Measurements from ENCODE around the gene CLEC17A.
"Not testable (repeated sequence)": the region's sequence is repeated elsewhere in the genome, so short reads cannot be mapped to it uniquely, and the experiment has no call there.

The CLEC17A gene

DNA sequence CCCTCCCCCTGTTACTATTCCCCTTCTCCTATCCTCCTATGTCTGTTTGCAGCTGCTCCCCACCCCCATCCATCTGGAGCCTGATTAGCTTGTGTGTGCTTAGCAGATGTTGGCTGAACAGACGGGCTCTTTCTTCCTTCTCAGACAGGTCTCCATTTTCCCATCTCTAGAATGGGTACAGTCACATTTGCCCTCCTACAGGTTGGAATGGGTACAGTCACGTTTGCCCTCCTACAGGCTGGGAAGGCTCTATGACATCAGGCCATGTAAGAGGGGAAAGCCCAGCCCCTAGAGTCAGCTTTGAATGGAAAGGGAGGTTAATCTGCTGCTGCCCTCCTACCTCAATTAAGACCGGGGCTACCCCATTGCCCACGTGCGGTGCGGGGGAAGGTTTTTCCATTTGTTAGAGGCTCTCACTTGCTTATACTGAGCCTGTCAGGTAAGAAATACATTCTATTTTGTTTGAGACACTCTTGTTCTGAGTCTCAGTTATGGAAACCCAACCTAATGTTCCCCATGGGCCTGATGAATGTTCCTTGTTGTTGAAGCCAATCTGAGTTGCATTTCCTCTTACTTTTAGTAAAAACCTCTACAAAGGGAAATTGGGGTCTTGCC, 2.2 kb upstream of the CLEC17A start:
- no peaks in the 10 kb centered on the region for H3K27me3 ChIP-seq (ENCODE audit: insufficient read depth, poor library complexity, severe bottlenecking)
- H3K27ac ChIP-seq (replicated peaks), result no peak overlapping the region
- no peak for DNase-seq (ENCODE audit: low read depth in 1 of 2, low spot score in 1 of 2)
- H3K4me3 ChIP-seq (replicated peaks; ENCODE audit: insufficient read depth, low read length), result no peak overlapping the region
- TF ChIP-seq, protein P1, sequence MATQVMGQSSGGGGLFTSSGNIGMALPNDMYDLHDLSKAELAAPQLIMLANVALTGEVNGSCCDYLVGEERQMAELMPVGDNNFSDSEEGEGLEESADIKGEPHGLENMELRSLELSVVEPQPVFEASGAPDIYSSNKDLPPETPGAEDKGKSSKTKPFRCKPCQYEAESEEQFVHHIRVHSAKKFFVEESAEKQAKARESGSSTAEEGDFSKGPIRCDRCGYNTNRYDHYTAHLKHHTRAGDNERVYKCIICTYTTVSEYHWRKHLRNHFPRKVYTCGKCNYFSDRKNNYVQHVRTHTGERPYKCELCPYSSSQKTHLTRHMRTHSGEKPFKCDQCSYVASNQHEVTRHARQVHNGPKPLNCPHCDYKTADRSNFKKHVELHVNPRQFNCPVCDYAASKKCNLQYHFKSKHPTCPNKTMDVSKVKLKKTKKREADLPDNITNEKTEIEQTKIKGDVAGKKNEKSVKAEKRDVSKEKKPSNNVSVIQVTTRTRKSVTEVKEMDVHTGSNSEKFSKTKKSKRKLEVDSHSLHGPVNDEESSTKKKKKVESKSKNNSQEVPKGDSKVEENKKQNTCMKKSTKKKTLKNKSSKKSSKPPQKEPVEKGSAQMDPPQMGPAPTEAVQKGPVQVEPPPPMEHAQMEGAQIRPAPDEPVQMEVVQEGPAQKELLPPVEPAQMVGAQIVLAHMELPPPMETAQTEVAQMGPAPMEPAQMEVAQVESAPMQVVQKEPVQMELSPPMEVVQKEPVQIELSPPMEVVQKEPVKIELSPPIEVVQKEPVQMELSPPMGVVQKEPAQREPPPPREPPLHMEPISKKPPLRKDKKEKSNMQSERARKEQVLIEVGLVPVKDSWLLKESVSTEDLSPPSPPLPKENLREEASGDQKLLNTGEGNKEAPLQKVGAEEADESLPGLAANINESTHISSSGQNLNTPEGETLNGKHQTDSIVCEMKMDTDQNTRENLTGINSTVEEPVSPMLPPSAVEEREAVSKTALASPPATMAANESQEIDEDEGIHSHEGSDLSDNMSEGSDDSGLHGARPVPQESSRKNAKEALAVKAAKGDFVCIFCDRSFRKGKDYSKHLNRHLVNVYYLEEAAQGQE (IDR thresholded peaks at IDR 0.05; ENCODE audit: insufficient replicate concordance, low read depth), result no peak
- TF ChIP-seq, protein P2, sequence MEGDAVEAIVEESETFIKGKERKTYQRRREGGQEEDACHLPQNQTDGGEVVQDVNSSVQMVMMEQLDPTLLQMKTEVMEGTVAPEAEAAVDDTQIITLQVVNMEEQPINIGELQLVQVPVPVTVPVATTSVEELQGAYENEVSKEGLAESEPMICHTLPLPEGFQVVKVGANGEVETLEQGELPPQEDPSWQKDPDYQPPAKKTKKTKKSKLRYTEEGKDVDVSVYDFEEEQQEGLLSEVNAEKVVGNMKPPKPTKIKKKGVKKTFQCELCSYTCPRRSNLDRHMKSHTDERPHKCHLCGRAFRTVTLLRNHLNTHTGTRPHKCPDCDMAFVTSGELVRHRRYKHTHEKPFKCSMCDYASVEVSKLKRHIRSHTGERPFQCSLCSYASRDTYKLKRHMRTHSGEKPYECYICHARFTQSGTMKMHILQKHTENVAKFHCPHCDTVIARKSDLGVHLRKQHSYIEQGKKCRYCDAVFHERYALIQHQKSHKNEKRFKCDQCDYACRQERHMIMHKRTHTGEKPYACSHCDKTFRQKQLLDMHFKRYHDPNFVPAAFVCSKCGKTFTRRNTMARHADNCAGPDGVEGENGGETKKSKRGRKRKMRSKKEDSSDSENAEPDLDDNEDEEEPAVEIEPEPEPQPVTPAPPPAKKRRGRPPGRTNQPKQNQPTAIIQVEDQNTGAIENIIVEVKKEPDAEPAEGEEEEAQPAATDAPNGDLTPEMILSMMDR (IDR thresholded peaks at IDR 0.05; ENCODE audit: insufficient read depth, low read length), result no peak
- TF ChIP-seq GABPA (IDR thresholded peaks at IDR 0.05; ENCODE audit: low read depth) (no peak), SPI1 (IDR thresholded peaks at IDR 0.05; ENCODE audit: borderline replicate concordance, low read depth) (no peak)

DNA sequence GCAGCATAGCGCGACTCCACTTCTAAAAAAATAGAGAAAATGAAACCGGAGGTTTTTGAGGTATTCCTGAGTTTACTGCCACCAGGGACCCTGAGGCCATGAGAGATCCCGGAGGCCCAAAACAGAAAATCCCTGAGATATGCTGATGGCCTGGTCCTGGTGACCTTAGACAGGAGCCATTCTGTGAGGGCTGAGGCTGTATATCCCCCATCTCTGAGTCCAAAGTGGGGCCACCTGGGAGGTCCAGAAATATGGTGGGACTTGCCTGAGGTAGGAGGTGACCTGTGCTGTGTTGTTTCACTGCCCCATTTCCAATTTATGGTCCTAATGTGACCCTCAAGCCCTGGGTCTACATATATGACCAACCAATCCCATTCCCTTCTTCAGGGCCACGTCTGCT, 1.5 kb downstream of the CLEC17A start:
- not testable (repeated sequence) for H3K27ac ChIP-seq (replicated peaks); H3K27me3 ChIP-seq (ENCODE audit: insufficient read depth, poor library complexity, severe bottlenecking); DNase-seq (ENCODE audit: low read depth in 1 of 2, low spot score in 1 of 2); H3K4me3 ChIP-seq (replicated peaks; ENCODE audit: insufficient read depth, low read length)

DNA sequence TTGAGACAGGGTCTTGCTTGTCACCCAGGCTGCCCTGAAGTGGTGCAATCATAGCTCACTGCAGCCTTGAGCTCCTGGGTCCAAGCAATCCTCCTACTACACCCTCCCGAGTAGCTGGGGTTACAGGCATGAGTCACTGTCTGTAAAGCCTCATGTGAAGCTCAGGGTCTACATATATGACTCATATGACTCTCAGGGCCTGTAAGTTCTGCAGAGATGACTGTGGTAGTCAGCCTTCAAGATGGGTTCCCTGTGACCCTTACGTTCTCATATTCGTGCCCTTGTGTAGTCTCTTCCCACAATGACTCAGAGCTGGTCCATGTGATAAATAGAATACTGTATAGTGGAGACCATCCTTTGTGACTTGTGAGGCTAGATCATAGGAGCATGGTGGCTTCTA, 2.3 kb downstream of the CLEC17A start:
- DNase-seq (ENCODE audit: low read depth in 1 of 2, low spot score in 1 of 2); H3K27ac ChIP-seq (replicated peaks); H3K27me3 ChIP-seq (ENCODE audit: insufficient read depth, poor library complexity, severe bottlenecking); H3K4me3 ChIP-seq (replicated peaks; ENCODE audit: insufficient read depth, low read length): not testable (repeated sequence)

DNA sequence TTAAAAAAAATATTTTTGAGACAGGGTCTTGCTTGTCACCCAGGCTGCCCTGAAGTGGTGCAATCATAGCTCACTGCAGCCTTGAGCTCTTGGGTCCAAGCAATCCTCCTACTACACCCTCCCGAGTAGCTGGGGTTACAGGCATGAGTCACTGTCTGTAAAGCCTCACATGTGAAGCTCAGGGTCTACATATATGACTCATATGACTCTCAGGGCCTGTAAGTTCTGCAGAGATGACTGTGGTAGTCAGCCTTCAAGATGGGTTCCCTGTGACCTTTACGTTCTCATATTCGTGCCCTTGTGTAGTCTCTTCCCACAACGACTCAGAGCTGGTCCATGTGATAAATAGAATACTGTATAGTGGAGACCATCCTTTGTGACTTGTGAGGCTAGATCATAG, 6.5 kb downstream of the CLEC17A start:
- not testable (repeated sequence) for H3K4me3 ChIP-seq (replicated peaks; ENCODE audit: insufficient read depth, low read length); H3K27me3 ChIP-seq (ENCODE audit: insufficient read depth, poor library complexity, severe bottlenecking); H3K27ac ChIP-seq (replicated peaks); DNase-seq (ENCODE audit: low read depth in 1 of 2, low spot score in 1 of 2)

DNA sequence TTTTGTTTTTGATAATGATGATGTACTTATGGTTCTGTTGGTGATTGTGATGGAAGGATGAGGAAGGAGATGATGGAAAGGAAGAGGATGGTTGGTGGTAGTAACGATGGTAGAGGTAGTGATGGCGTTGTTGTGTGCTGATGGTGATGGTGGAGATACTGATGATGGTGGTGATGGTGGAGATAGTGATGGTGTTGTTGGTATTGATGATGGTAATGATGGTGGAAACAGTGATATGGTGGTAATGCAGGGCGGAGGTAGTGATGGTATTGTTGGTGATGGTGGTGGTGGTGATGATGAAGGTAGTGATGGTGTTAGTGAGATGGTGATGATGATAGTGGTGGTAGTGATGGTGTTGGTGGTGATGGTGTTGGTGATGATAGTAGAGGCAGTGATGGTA, 12.7 kb downstream of the CLEC17A start:
- TF ChIP-seq GABPA (IDR thresholded peaks at IDR 0.05; ENCODE audit: low read depth), result no peak
- TF ChIP-seq, protein P1 (IDR thresholded peaks at IDR 0.05; ENCODE audit: insufficient replicate concordance, low read depth), result no peak
- no peak for TF ChIP-seq POLR2AphosphoS5 (IDR thresholded peaks at IDR 0.05; ENCODE audit: low read depth)
- no peak for TF ChIP-seq SPI1 (IDR thresholded peaks at IDR 0.05; ENCODE audit: borderline replicate concordance, low read depth)
- TF ChIP-seq, protein P2 (IDR thresholded peaks at IDR 0.05; ENCODE audit: insufficient read depth, low read length), result no peak

More for the DNA sequence above, 12.7 kb downstream of the CLEC17A start:
- DNase-seq (ENCODE audit: low read depth in 1 of 2, low spot score in 1 of 2), result no peak
- Histone ChIP-seq H3K27me3 (ENCODE audit: insufficient read depth, poor library complexity, severe bottlenecking) (no peaks in the 10 kb centered on the region), H3K4me3 (replicated peaks; ENCODE audit: insufficient read depth, low read length) (no peak overlapping the region), H3K27ac (replicated peaks) (no peak overlapping the region)

All from HL-60 (cell line).